Ishikawa (cell line): ENCODE data around the gene KCNJ15.

Experiments
- CEBPB ChIP-seq: IDR thresholded peaks from 2 replicates; pipeline ENCODE4 v1.6.1; 2012
- CREB1 ChIP-seq: IDR thresholded peaks from 2 replicates; pipeline ENCODE4 v1.6.1; 2012; ENCODE audit warnings: low read depth
- EGR1 ChIP-seq: IDR thresholded peaks from 2 replicates; pipeline ENCODE4 v1.6.1; 2012
- EP300 ChIP-seq: IDR thresholded peaks from 2 replicates; pipeline ENCODE4 v1.6.1; 2012; ENCODE audit warnings: borderline replicate concordance
- FOXM1 ChIP-seq: IDR thresholded peaks from 2 replicates; pipeline ENCODE4 v1.6.1; 2012; ENCODE audit warnings: low read depth, borderline replicate concordance
- MAX ChIP-seq: IDR thresholded peaks from 2 replicates; pipeline ENCODE4 v1.6.1; 2012
- NFIC ChIP-seq: IDR thresholded peaks from 2 replicates; pipeline ENCODE4 v1.6.1; 2012
- RAD21 ChIP-seq: IDR thresholded peaks from 2 replicates; pipeline ENCODE4 v1.6.1; 2012; ENCODE audit warnings: low read depth
- REST ChIP-seq: IDR thresholded peaks from 2 replicates; pipeline ENCODE4 v1.6.1; 2012; ENCODE audit warnings: low read depth, mild to moderate bottlenecking
- TAF1 ChIP-seq: IDR thresholded peaks from 2 replicates; pipeline ENCODE4 v1.6.1; 2012; ENCODE audit warnings: low read depth, mild to moderate bottlenecking
- TCF12 ChIP-seq: IDR thresholded peaks from 2 replicates; pipeline ENCODE4 v1.6.1; 2012; ENCODE audit warnings: low read depth
- TEAD4 ChIP-seq: IDR thresholded peaks from 2 replicates; pipeline ENCODE4 v1.6.1; 2012
- USF1 ChIP-seq: IDR thresholded peaks from 2 replicates; pipeline ENCODE4 v1.6.1; 2012
- YY1 ChIP-seq: IDR thresholded peaks from 2 replicates; pipeline ENCODE4 v1.6.1; 2012; ENCODE audit warnings: low read depth
- ZBTB7A ChIP-seq: IDR thresholded peaks from 2 replicates; pipeline ENCODE4 v1.6.1; 2012; ENCODE audit warnings: low read depth

Gene KCNJ15

GRCh38 chr21:38337793-38338192 lies 81.0 kb downstream of the KCNJ15 start:
- TF ChIP-seq RAD21 (no peak), CEBPB (no peak), TCF12 (no peak), USF1 (no peak), ZBTB7A (no peak), MAX (no peak), NFIC (no peak)

- TF ChIP-seq USF1: no peak
- TF ChIP-seq TCF12: no peak
- TF ChIP-seq MAX: no peak
- no peak for TF ChIP-seq EGR1
- no peak for TF ChIP-seq CREB1
- no peak for TF ChIP-seq ZBTB7A
- TF ChIP-seq TEAD4: no peak
- TF ChIP-seq RAD21: no peak
- TF ChIP-seq CEBPB: no peak
- TF ChIP-seq FOXM1: no peak
- no peak for TF ChIP-seq EP300
- no peak for TF ChIP-seq TAF1
- no peak for TF ChIP-seq REST
- TF ChIP-seq NFIC: no peak
- no peak for TF ChIP-seq YY1
Measured at GRCh38 chr21:38340131-38340530, 83.3 kb downstream of the KCNJ15 start.

GRCh38 chr21:38341546-38342012 lies 84.8 kb downstream of the KCNJ15 start:
- TF ChIP-seq TEAD4: no peak
- no peak for TF ChIP-seq RAD21
- TF ChIP-seq YY1: no peak
- no peak for TF ChIP-seq TCF12
- TF ChIP-seq REST: no peak
- no peak for TF ChIP-seq CEBPB
- TF ChIP-seq EGR1: no peak
- no peak for TF ChIP-seq CREB1
- TF ChIP-seq EP300: no peak
- no peak for TF ChIP-seq TAF1
- no peak for TF ChIP-seq USF1
- no peak for TF ChIP-seq NFIC
- no peak for TF ChIP-seq ZBTB7A
- TF ChIP-seq FOXM1: no peak
- no peak for TF ChIP-seq MAX

GRCh38 chr21:38342739-38343138 lies 85.9 kb downstream of the KCNJ15 start:
- TF ChIP-seq EGR1 (no peak), REST (no peak), USF1 (no peak), FOXM1 (no peak), TCF12 (no peak), CREB1 (no peak), YY1 (no peak), MAX (no peak), CEBPB (no peak)
